ENCODE results near the gene ASTL.

ASTL gene

DNA sequence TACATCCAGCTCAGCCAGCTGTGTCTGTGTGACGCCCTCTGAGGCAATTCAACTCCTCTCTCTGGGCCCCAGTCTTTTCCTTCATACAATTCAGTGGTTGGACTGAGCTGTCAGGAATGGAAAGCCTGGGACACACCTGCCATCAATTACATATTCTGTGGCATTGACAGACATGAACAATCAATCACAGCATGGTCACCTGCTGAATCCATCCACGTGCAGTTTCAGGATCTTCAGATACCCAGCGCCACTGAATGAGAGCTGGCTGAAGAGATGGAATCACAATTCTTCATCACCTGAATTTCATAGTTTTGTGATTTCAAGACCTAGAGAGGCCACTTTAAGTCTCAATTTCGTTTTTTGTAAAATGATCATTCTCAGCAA is 27.1 kb downstream of the ASTL start:
- no peak for DNase-seq

- DNase-seq: no peak
These were observed 27.6 kb downstream of the ASTL start for GRCh38 chr2:96110621-96111256.

DNA sequence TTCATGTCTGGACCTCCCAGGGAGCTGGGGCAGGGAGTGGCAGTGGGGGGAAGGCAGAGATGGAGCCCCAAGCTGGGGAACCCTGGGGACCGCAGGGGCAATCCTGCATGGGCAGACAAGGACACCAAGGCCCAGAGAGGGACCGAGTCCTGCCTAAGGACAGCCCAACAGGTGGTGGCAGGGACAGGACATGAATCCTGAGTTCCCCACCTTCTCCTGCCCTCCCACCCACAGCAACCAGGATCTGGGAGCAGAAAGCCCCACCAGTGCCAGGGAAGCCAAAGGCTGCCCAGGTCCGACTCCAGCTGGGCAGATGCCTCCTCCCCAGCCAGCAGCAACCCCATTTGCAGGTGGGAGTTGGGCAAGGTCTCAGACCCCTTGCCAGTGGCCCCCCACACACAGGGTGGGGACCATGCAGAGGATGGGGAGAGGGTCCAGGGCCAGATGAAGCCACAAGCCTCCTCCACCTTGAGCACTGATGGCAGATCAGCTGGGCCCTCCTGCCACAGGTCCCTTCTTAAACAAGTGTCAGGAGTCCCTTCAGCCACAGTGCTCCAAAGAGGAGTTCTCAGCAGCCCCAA is 28.3 kb downstream of the ASTL start:
- no peak for DNase-seq

- DNase-seq: no peak
These were observed 29.0 kb downstream of the ASTL start for GRCh38 chr2:96109361-96109680.

GRCh38 chr2:96108541-96109360 is 29.6 kb downstream of the ASTL start:
- no peak for DNase-seq

DNA sequence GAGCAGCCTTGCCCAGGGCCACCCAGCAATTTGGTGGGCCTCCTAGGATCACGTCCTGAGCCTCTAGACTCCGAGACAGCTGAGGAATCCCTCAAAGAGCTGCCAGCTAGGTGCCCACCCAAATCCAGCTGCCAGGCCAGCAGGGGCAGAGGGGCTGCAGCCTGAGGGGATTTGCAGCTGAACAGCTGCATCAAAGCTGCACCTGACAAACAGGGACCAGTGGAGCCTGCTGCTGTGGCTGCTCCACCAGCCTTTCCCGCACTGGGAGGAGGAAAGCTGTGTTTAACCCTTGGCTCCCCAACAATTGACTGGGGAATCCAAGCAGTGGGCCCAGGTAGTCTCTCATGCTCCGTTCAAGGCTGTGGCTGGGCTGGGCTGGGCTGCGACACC is 30.2 kb downstream of the ASTL start:
- DNase-seq: no peak

DNA sequence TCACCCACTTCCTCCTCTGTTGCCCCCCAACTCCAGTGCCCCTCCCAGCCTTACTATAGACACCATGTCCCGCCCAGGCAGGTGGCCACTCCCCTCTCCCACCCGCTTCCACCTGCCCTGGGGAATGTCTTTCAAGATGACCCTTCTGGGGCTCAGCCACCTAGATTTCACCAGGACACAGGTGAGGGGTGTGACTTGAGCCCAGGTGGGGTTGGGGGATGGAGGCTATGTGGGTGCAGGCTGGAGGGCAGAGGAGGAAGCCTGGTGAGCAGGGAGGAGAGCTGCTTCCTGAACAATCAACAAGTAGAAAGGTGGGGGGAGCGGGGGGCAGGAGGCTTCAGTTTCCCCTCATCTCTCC is 30.6 kb downstream of the ASTL start:
- DNase-seq: no peak

DNA sequence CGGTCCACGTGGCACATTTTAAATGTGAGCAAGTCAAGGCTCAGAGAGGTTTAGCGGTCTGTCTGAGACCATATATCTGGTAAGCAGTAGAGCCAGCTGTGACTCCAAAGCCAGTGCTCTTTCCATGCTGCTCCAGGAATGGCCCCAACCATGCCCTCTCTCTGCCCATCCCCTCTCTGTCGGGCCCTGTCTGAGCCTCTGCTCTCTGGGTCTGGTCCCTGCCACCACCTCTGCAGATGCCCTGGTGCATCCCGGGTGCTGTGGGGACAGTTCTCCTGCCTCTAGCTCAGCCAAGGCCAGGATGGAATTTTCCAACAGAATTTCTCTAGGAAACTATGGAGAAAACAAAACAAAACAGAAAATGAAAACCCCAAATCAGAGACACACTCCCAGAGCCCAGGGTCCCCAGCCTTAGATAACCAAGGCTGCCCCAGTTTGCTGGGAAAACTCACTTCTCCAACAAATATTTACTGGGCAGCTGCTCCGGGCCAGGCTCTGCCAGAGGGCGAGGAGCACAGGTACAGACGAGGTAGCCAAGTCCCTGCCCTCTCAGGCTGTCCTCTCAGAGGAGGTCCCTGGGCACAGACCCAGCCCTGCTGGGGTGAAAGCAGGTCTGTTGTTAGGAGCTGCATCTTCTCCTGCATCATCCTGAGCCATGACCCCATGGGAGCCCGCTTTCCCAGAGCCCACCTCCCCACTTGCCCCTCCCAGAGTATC is 31.2 kb downstream of the ASTL start:
- DNase-seq: no peak

GRCh38 chr2:96105994-96106715 is 32.1 kb downstream of the ASTL start:
- no peak for DNase-seq

DNA sequence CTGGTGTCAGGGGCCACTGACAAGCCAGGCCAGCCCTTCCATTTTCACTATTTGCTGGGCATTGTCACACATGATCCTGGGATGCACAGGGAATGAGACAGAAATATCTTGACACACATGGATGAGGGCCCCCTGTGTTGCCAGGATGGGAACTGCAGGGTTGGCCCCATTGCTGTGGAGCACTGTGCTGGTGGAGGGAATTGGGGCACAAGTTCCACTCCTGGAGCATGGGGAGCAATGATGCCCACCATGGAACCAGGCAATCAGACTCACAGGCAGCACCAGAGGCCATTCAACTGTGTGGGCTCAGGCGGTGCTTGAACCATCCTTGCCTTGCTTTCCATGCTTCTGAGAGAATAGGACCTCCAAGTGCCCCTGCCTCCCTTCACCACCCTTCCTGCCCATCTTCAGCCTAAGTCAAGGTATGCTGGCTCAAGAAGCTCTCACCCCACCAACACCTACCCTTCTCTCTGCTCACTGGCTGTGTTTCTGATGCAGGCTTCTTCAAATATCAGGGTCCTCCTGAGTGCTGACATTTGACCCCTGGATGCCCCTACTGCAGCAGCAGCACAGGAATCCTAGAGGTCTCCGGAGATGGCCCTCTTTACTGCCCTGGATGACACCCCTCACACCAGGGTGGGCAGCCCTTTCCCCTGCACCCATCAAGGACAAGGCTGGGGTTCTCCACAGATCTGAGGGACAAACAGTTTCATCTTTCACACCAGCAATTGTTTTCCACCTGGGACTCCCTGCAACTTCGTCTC is 33.0 kb downstream of the ASTL start:
- peak; percentile 7 for DNase-seq

GRCh38 chr2:96104487-96104861 is 33.8 kb downstream of the ASTL start:
- peak; percentile 14 for DNase-seq

- peak; percentile 8 for DNase-seq
These were observed 34.4 kb downstream of the ASTL start for GRCh38 chr2:96103761-96104486.

- peak; percentile 20 for DNase-seq
These were observed 35.1 kb downstream of the ASTL start for GRCh38 chr2:96103187-96103601.

DNA sequence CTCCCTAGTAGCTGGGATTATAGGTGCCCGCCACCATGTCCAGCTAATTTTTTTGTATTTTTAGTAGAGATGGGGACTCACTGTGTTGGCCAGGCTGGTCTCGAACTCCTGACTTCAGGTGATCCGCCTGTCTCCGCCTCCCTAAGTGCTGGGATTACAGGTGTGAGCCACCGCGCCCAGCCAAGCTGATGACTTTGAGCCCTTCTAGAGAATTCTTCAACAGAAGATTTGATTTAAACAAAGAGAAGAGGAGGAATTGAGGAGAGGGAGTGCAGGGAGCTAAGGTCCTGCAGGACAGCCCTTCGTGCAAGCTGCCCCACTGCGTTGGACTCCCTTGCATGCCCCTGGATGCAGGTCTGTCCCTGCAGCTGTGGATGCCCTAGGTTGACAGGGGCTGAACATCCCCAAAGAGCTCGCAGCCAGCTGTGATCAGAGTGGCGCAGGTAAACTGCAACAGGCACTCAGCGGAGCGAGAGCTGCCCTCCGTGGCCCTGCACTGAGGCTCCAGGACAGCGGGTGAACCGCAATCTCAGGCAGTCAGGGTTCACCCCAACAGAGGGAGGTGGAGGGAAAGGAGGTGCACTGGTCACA is 35.6 kb downstream of the ASTL start:
- DNase-seq: peak; percentile 13

- peak; percentile 13 for DNase-seq
These were observed 37.4 kb downstream of the ASTL start for GRCh38 chr2:96100893-96101304.

DNA sequence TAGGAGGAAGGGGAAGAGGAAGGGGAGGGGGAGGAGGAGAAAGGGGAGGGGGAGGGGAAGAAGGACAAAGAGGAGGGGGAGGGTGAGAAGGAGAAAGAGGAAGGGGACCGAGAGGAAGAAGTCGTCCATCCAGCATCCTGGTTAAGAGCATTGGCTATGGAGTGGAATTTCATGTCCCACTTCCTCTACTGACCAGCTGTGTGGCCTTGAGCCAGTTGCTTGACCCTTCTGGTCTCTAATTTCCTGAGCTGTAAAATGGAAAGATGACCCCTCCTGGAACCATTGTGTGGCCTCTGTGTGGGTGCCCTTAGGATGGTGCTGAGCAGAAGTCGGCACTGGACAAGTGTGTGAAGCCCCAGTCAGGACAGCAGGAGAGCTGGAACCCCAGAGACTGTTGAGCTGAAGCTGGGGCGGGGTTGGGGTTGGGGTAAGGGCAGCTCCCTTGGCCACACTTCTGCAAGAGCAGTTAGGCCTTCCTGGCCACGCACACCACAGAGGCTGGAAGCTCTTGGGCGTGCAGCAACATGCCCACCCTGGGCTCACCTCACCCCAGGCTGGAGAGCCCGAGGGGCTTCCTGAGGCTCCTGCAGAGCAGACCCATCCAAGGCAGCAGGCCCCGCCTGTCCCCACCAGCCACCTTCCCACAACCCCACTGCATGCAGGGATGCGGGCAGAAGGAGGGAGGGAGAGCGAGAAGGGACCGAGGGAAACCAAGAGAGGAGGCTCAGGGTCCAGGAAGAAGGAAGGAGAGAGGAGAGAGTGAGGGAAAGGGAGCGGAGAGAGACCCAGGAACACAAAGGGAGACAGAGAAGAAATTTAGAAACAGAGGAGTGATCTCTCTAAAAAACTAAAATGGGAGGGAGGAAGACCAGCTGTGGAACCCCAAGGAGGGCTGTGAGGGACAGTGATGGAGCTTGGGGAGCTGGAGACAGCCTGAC is 38.2 kb downstream of the ASTL start:
- peak; percentile 18 for DNase-seq

DNA sequence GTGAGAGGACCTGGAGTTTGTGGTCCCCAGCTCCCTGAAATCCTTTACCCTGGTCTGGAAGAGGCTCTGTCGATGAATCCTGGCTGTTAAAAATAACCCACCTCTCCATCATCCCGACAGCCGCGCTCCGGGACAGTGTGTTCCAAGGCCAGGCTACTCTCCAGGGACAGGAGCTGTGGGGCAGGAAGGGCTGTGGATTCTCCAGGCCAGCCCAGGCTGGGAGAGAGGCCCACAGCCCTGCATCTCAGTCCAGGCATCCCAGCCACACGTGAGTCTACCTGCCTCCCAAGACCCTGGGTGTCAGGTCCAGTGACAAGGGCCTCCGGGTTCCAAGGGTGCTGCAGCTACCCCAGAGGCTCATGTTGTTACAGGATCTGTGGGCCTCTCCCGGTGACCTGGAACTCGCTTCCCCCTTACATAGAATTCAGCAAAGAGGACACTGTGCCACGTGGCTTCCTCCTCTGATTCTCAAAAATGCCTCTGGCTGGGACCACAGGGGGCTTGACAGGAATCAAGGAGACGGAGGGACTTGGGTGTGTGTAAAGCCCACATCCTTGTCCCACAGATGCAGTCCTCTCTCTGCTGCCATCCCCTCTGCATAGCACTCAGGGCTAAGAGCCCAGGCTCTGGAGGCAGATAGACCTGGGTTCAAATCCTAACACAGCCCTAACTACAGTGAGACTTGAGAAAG is 39.3 kb downstream of the ASTL start:
- peak; percentile 5 for DNase-seq

- DNase-seq: peak; percentile 16
These were observed 40.1 kb downstream of the ASTL start for GRCh38 chr2:96097951-96098823.
